AG04450 (cell line): ENCODE measurements around the gene ARHGAP22. TPM values are rescaled to one million over a fixed set of nuclear protein-coding genes. Genes with fewer than 3 reads are reported as not detected.

Experiments used
- CTCF ChIA-PET: fragments of 300-600, 350-600 bp; formaldehyde crosslinking; extraction: SDS; loops from one replicate; lab custom pipeline; 2022; ENCODE audit warnings: antibody characterized with exemption, inconsistent platforms; lab: Charles Lee
- POLR2A ChIA-PET: fragments of 350-600 bp; formaldehyde crosslinking; extraction: SDS; loops from one replicate; lab custom pipeline; 2021; ENCODE audit warnings: antibody characterized with exemption, inconsistent platforms; lab: Yijun Ruan, JAX
- DNase-seq: peaks from one replicate; pipeline ENCODE4 v3.0.0-alpha.2; 2011; ENCODE audit warnings: low read depth, low spot score
- H3K27ac ChIP-seq: one replicate; pipeline ENCODE4 v1.5.1; 2012; ENCODE audit warnings: low read depth, low read length, control low read depth
- H3K27me3 ChIP-seq: one replicate; pipeline ENCODE4 v1.6.0; 2012; ENCODE audit warnings: low read length; ENCODE audit not compliant: control insufficient read depth, insufficient read depth
- H3K4me3 ChIP-seq: 2 replicates; pipeline ENCODE4 v1.5.1; 2011; ENCODE audit warnings: mild to moderate bottlenecking, low read depth, low read length, control low read depth
- H3K9me3 ChIP-seq: 2 replicates; pipeline ENCODE4 v1.5.1; 2012; ENCODE audit warnings: low read length; ENCODE audit not compliant: control insufficient read depth, insufficient read depth
- CTCF ChIP-seq: IDR thresholded peaks from 2 replicates; pipeline ENCODE4 v1.5.1; 2011; ENCODE audit warnings: low read depth, low read length, control low read depth, inconsistent platforms
- polyA plus RNA-seq: library from polyadenylated mRNA; depleted of rRNA; stranded (reverse); fragments of >200 nt; gene quantifications from 2 replicates; pipeline ENCODE4 v1.2.3, GENCODE V29; 2011

ARHGAP22 gene
- polyA plus RNA-seq, 1 experiment = 8.2 TPM

GRCh38 chr10:48517482-48517881 lies 87.4 kb downstream of the ARHGAP22 start:
- H3K9me3 ChIP-seq = peaks cover 17% of the 10 kb centered on the region
- H3K4me3 ChIP-seq = no peak overlapping the region
- no peak for DNase-seq
- no peak for TF ChIP-seq CTCF
- H3K27me3 ChIP-seq = no peaks in the 10 kb centered on the region
- POLR2A ChIA-PET = no interaction called here
- CTCF ChIA-PET = no interaction called here
- no peak overlapping the region for H3K27ac ChIP-seq

- no peak for DNase-seq
- CTCF ChIA-PET = interaction anchor here (1.3 kb wide), 1 partner anchor 8 kb away, joined by 3 read pairs; no protein-coding TSS in a partner anchor
- POLR2A ChIA-PET = no interaction called here
- Histone ChIP-seq H3K27me3 (no peaks in the 10 kb centered on the region), H3K9me3 (peaks cover 17% of the 10 kb centered on the region), H3K27ac (no peak overlapping the region), H3K4me3 (no peak overlapping the region)
- TF ChIP-seq CTCF = no peak
These were observed 88.0 kb downstream of the ARHGAP22 start for GRCh38 chr10:48516911-48517310.

GRCh38 chr10:48514916-48515315 lies 90.0 kb downstream of the ARHGAP22 start:
- ChIA-PET CTCF (interaction anchor here (0.5 to 1.6 kb wide), 2 partner anchors 142 to 191 kb away, joined by 3 to 5 read pairs; no protein-coding TSS in a partner anchor), POLR2A (no interaction called here)
- Histone ChIP-seq H3K27me3 (no peaks in the 10 kb centered on the region), H3K9me3 (peaks cover 17% of the 10 kb centered on the region), H3K27ac (no peak overlapping the region), H3K4me3 (no peak overlapping the region)
- TF ChIP-seq CTCF = no peak
- DNase-seq = no peak

- DNase-seq = no peak
- CTCF ChIA-PET = interaction anchor here (1.1 to 1.6 kb wide), 3 partner anchors 11 to 143 kb away, joined by 3 to 6 read pairs (median 5); no protein-coding TSS in a partner anchor
- Histone ChIP-seq H3K27me3 (no peaks in the 10 kb centered on the region), H3K9me3 (peaks cover 17% of the 10 kb centered on the region), H3K27ac (no peak overlapping the region), H3K4me3 (no peak overlapping the region)
- POLR2A ChIA-PET = no interaction called here
- TF ChIP-seq CTCF = no peak
These were observed 90.6 kb downstream of the ARHGAP22 start for GRCh38 chr10:48514255-48514654.

- ChIA-PET CTCF (interaction anchor here (1.5 kb wide), 1 partner anchor 12 kb away, joined by 6 read pairs; no protein-coding TSS in a partner anchor), POLR2A (no interaction called here)
- Histone ChIP-seq H3K9me3 (peaks cover 15% of the 10 kb centered on the region), H3K27ac (no peak overlapping the region), H3K27me3 (no peaks in the 10 kb centered on the region), H3K4me3 (no peak overlapping the region)
- no peak for TF ChIP-seq CTCF
- no peak for DNase-seq
These were observed 92.0 kb downstream of the ARHGAP22 start for GRCh38 chr10:48512861-48513260.
